Neural progenitor cell (in vitro differentiated cells): ENCODE results near the gene FLVCR2.

ENCODE experiments used
- CTCF ChIP-seq: fragments of 200-600 bp; sonication (generic); IDR thresholded peaks from 2 replicates; pipeline ENCODE4 v1.5.1; 2017; ENCODE audit warnings: antibody characterized with exemption, mild to moderate bottlenecking
- EZH2 ChIP-seq: fragments of 200-600 bp; sonication (generic); IDR thresholded peaks from 2 replicates; pipeline ENCODE4 v1.6.1; 2017; ENCODE audit warnings: antibody characterized with exemption, mild to moderate bottlenecking, moderate library complexity

- TF ChIP-seq CTCF (no peak), EZH2 (no peak)
These were observed 41.3 kb upstream of the FLVCR2 start for GRCh38 chr14:75537071-75537470.
